NCI-H748 (cell line): ENCODE measurements around the gene MAP3K7CL.
"Not testable (repeated sequence)": the region's sequence is repeated elsewhere in the genome, so short reads cannot be mapped to it uniquely, and the experiment has no call there.

Source experiments
- DNase-seq: peaks from one replicate; lab custom pipeline; 2025; ENCODE audit not compliant: unreplicated experiment; lab: John Stamatoyannopoulos, UW

The MAP3K7CL gene

DNA sequence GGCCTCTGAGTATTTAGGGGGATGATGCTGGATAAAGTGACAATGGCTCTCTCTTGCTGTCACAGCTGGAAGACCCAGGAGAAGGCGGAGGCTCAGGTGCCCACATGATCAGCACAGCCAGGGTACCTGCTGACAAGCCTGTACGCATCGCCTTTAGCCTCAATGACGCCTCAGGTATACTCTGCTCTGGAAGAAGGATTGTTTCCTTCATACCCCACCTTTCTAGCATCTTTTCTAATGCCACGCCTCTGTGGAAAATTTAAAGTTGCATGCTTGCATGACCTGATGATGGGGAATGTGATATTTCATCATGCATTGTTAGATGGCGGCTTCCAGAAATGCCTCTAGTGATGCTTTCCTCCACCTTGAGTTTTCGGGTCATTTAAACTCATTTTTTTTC is 2.8 kb downstream of the MAP3K7CL start:
- DNase-seq: no peak

DNA sequence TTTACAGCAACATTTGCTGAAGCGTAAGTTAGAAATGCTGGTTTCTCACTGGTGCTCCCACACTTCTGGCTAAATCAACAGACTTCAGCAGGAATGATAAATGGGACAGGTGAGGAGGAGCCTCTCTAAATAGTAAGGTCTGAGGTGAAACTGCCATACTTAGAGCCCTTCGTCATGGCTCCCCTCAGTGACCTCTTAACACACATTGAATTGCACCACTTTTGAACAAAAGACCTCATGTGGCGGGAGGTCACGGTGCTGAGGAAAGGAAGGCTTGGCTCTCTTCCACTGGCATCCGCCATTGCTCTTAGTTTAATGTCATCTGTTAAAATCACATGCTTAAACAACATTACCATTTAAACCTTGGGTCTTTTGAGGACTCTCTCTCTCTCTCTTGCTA is 3.4 kb downstream of the MAP3K7CL start:
- DNase-seq: no peak

DNA sequence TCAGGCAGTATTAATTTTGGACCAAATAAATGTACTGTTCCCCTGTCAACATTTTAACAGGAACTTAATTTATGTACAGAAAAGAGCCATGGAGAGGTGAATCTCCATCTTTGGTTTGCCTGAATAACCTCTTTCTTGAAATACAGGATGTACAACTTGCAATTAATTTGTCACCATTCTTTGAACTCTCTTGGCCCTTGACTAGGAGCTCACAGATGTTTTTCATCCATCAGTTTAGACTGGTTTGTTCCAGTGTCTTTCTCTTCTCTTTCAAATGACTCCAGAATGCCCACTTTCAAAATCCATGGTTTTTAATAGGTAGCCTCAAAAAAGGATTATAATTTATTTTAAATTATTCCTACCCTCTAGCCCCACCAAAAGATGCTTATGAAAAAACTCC is 5.0 kb downstream of the MAP3K7CL start:
- DNase-seq: no peak

DNA sequence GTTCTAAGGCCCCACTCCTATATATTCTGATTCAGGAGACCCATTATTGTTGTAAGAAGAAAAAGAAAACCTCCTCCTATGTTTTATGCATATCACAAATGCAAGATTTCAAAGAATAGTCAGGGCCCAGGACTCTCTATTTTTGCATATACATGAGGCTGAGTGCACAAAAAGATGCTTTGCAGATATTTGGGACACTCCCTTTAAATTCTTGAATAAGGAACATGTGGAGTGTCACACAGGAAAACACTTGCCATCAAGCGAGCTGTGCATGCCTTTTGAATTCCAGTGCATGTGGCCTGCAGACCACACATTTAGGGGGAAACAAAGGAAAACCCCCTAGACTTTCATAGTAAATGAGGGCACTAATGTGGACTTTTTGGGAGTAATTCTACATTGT is 5.6 kb downstream of the MAP3K7CL start:
- no peak for DNase-seq

DNA sequence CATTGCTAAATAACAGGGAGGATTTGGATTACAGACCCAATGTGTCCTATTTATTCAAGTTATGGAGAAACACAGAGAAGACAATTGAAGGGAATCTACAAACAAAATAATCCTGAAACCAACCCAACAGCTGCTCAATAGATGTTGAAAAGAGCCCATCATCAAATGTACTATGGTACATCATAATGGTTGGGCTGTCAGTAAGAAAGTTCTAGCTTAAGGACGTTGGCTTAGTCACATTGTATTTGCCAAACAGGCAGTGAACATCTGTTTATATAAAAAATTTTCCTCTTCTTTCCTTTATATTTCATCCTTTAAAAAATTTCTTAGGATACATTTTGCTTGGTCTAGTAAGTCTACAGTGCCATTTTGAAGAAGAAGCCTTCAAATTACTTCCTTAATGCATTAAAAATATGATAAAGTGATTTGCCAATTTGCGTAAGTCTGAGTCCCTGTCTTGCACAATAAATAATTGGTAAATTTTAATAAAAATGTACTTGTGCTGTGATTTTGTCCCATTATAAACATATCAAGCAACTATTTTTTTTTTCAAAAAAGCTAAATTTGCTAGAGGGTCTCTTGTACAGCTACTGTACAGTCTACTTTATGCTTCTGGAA is 14.4 kb downstream of the MAP3K7CL start:
- no peak for DNase-seq

DNA sequence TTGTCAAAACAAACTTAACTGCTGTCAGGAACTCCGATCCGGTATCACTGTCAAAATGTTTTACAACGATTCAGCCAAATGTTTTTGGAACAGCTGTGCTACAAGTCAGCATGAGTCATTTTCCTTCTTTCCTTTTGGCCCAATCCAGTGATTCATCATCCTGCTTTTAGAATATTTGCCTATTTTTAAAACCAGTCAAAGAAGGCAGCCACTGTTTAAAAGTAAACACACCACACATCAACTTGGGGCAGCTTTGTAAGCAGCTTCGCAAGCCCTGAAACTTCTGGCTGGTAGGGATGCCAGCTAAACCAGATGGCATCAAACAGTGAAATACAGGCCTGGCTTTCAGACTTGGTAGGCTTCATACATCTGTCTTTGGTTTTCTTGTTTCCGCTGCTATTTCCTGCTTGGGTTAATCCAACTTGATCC is 14.9 kb downstream of the MAP3K7CL start:
- no peak for DNase-seq

DNA sequence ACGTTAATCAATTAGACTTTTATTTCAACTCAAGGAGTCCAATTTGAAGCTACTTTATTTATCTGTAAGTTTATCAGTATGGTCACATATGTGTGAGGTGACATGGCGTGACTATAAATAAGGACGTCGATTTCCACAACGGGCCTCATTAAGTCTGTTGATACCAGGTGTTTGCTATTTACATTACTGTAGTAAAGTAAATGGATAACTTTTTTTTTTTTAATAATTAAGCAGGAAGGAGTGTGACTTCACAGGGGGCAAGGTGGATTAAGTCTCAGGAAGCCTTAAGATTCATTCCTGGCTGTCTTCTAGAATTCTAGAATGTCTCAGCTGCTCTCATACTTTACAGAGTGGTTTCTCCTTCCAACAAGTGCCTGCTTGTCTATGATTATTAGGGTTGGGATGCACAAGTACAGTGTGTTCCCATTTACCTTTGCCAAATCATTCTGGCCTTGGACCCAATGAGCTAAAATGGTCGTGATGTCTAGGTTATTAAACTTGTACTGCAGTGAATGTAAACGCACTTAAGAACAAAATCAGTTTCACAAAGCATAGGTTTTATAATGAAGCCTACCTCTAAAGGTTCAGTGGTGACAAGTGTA is 15.5 kb downstream of the MAP3K7CL start:
- DNase-seq: no peak

DNA sequence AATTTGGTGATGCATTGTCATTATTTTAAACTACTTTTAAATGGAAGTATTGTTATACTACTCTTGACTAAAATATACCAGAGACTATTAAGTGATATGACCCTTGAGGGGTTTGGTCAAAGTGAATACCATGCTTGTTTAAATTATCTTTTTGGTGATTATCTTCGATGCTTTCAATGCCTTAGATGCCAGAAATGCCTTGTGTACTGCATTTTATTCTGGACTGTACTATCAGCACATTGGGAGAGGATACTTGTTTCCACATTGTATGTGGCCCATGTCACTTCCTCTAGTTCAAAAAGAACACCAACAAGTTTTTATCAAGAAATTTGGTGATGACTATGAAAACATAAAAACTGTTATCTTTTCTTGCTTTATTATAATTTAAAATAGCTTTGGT is 16.3 kb downstream of the MAP3K7CL start:
- no peak for DNase-seq

DNA sequence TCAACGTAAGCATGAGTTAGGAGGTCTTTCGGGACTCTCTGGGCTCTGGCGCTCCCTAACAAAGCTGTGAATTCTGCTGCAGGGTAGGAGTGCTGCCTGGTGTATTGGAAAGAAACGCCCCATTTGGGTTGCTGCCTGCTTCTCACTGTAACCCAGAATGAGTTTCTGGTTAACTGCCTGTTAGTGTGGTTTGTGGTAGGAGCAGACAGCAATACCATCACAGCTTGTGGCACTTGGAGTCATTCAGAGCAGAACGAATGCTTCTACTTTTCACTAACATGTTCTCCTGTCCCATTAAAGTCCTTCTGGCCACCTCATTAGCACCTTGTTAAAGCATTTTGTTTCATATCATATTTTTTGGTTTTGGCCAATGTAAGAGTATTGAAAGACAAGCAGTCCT is 18.1 kb downstream of the MAP3K7CL start:
- DNase-seq: no peak

DNA sequence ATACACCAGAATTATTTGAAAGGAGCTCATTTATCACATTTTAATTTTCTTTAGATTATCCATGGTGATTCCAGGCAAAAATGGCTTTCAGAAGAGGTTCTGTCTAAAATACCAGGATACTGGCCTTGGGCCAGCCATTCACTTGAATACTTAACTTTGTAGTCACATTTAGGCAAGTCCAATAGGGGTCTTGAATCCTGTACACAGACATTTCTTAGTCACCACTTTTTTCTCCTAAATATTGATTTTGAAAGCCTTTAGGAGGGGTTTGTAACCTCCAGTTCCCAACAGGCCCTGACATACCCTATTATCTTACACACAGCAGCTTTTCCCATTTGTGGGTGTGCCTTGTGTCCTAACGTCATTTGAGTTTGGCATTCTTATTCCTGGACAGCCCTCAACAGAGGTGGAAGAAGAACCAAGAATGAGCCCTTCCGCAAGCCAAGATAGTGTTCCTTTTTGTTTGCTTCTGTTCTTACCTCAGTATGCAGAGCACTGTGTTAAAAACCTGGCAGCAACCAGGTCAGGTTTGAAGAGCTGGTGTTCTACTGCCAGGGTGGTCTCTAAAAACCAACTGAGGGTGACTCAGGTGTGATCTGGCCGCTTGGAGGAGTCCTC is 19.5 kb downstream of the MAP3K7CL start:
- no peak for DNase-seq

DNA sequence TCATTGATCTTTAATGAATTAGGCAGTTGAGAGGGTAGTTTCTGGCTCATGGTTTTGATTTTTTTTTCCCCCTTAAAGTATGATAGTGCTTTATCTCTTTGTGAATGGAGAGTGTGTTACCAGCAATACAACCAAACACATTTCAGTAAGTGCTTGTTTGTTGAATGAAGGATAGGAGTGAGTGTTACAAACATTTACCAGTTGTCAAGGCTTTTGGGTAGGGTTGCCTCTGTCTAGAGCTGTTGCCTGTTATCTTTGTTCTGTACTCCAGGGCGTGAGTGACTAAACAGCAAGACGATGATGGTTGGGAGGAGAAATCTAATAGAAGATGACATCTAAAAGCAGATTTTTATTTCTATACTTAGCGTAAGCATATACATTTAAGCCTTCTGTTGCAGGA is 21.5 kb downstream of the MAP3K7CL start:
- DNase-seq: no peak

DNA sequence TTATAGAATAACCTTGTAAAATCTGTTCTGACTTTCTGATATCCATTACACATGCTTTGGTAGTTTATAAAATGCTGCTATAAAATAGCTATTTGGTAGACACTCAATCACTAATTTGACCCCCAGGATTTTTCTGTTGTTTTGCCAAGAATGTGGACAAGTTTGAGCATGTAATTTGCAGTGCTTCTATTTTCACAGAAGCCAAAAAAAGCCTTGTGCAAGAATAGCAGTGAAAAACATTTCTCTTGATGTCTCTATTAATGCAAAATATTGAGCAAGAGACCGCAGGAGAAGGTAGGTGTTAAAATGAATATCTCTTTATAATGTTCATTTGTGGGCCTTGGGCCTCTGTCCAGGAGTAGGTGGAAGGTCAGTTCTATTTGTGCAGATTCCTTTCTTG is 22.5 kb downstream of the MAP3K7CL start:
- DNase-seq: no peak

DNA sequence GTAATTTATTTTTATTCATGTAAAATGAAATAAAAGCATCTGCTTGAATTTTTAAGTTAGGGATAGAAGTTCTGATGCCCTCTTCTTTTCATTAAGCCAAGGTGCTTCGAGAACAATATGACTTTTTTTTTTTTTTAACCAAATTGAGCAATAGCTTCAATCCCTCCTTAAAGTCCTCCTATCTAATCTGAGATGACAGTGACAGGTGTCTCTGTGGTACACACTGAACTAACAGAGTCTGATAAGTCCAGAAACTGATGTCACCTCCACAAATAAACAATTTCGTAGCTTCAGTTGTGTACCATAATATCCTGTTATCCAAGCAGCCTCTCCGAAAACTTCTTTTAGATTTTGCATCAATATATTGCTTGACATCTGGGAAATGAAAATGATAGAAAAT is 23.8 kb downstream of the MAP3K7CL start:
- DNase-seq: no peak

DNA sequence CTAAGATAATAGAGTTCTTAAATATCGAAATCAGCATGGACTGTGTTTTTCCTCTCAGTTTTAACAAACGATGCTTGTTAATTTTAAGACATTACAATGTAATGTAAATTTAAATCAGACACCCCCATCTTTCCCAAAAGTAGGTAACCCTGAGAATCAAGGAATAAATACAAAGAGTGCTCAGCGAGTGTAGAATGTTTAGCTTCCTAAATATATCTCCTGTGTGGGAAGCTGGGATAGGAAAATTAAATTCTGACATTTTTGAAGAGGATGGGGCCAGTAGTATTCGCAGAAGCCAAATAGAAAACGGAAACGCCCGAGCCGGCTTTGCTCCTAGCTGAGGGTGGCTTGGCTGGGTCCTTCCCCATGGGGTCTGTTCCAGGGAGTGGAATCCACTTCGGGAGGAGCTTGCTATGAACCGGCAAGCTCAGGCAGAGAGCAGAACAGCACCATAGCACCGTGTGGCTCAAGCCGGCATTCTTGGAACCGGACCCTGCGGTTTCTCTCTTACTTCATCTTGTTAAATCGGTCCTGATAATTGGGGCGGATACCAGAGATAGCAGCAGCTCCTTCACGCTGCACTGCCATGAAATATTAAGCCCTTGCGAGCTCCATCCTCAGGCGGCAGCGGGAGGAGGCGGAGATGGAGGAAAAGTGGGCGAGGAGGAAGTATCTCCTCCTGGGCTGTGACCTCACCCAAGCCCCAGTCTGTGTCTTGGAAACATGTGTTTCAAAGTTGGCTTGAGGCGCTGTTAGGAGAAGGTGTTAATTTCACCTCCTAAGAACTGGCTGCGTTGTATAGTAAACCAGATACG is 24.9 kb downstream of the MAP3K7CL start:
- DNase-seq: no peak

DNA sequence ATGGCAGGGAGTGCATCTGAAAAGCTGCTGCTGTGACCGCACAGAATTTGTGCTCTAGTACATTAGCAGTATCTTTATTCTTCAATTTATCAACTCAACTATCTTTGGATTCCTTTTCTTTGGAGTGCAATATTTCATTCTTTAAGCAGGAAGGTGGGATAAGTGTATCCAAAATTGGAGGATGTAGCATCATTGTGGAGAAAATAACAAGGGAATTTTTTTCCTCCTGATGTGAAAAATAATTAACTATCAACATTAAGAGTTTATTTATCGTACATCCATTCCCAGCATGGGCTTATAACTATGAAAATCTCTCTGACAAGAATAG is 25.5 kb downstream of the MAP3K7CL start:
- no peak for DNase-seq

DNA sequence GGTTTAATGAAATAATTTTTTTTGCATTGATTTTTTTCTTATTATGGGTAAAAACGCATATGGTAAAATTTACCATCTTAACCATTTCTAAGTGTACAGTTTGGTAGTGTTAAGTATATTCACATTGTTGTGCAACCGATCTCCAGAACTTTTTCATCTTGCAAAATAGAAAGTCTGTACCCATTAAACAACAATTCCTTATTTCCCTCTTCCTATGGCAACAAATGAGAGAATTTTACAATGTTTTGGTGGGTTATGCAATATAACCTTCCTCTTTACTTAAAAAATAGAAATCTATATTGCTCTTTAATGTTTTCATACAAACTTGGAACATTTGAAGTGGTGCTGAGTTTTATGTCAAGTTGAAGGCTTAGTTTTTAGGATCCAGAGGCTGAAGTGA is 26.6 kb downstream of the MAP3K7CL start:
- no peak for DNase-seq

DNA sequence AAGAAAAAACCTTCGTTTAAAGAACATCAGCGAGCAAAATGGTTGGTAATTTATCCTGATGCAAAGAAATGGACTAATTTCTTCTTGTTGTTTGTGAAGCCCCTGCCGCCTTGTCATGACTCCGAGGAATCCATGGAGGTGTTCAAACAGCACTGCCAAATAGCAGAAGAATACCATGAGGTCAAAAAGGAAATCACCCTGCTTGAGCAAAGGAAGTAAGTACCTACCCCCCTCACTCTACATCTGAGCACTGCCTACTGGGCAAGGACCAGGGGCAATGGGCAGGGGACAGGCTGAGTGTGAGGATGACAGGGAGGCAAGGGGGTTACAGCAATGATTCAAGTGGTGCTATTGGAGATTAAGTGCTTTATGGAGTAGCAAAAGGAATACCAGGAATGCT is 29.4 kb downstream of the MAP3K7CL start:
- no peak for DNase-seq

DNA sequence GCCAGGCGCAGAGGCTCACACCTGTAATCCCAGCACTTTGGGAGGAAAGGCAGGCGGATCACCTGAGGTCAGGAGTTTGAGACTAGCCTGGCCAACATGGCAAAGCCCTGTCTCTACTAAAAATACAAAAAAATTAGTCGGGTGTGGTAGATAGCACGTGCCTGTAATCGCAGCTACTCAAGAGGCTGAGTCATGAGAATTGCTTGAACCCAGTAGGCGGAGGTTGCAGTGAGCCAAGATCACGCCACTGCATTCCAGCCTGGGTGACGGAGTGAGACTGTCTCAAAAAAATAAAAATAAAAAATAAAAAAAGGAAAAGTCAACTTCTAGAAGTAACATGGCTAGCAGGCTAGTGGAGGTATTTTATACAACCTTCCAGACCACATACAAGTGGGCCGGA is 32.4 kb downstream of the MAP3K7CL start:
- not testable (repeated sequence) for DNase-seq

DNA sequence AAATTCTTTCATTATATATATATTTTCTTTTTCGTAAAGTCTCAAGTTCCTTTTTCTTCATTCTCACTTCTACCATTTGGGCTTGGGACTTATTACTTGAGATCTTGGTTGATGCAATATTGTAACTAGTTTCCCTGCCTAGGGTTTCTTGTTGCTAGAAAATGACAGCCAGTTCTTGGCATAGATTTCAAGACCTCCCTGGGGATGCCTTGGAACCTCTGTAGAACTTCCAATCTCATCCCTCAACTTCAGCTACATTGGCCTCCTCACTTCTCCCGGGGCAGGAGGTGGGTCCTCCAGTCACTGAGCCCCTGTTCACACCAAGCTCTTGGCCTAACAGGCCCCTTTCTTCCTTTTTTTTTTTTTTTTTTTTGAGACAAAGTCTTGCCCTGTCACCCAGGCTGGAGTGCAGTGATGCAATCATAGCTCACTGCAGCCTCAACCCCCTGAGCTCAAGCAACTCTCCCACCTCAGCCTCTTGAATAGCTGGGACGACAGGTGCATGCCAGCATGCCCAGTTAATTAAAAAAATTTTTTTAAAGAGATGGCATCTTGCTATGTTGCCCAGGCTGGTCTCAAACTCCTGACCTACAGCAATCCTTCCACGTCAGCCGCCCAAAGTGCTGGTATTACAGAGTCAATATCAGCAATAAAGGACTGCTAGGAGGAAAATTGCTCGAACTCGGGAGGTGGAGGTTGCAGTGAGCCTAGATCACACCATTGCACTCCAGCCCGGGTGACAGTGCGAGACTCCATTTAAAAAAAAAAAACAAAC is 33.1 kb downstream of the MAP3K7CL start:
- DNase-seq: no peak

DNA sequence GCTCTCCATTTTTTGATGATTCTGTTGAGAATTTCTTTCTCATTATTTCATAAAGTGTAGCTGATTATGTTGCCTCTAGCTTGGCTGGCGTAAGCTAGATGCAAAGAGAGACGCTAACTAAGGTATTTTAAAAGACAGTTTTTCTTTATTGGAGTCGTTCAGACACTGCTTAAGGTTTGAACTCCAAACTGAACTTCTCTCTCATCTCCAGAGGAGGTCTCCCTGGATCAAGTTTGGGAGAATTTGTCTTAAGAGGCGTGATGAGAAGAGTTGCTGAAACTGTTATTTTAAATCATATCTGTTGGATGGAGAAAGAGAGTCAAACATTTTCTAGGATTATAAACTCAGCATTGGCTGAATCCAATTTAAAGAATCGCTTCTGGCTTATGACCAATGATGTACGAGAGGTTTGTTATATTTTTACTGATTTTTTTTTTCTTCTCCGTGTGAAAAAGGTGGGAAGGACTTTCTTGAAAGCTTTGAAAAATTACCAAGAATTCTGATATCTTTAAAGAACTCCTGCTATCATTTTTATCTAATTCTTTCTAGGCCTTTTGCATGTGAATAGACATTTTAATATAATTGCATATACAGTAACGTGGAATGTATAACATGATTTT is 34.0 kb downstream of the MAP3K7CL start:
- peak; percentile 52 for DNase-seq

DNA sequence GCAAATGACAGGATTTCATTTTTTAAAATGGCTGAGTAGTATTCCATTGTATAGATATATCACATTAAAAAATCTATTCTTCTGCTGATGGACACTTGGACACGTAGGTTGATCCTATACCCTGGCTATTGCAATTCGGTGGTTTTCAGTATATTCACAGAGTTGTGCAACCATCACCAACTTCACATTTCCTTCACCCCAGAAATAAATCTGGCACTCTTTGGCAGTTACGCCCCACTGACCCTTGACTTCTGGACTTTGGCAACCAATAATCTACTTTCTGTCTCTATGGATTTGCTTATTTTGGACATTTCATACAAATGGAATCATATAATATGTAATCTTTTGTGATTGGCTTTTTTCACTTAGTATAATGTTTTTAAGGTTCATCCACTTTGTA is 35.9 kb downstream of the MAP3K7CL start:
- no peak for DNase-seq
